Measurements from ENCODE around the gene PTPMT1.

The PTPMT1 gene

GRCh38 chr11:47595029-47595428 is 29.6 kb downstream of the PTPMT1 start:
- no peak overlapping the region for H3K4me3 ChIP-seq (ENCODE audit: low read length)
- no peak for DNase-seq (ENCODE audit: low read depth, low spot score)

- no peak for DNase-seq (ENCODE audit: low read depth, low spot score)
- no peak overlapping the region for H3K4me3 ChIP-seq (ENCODE audit: low read length)
Measured at GRCh38 chr11:47595967-47596366, 30.6 kb downstream of the PTPMT1 start.

DNA sequence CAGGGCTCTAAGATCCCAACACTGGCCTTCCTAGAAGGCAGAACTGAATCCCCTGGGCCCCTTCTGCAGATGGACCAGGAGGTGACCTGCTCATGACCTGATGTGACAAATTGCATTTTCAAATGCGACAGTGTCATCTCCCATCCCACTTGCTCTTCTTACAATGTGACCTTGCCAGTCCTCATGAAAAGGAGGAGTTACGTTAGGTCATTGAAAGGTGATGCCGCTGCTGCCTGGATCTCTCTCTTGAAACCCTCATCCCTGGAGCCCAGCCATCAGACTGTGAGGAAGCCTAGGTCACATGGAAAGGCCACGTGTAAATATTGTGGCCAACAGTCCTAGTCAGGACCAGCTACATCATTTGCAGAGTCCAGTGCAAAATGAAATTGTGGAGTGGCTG is 34.5 kb downstream of the PTPMT1 start:
- no peak for DNase-seq (ENCODE audit: low read depth, low spot score)

DNA sequence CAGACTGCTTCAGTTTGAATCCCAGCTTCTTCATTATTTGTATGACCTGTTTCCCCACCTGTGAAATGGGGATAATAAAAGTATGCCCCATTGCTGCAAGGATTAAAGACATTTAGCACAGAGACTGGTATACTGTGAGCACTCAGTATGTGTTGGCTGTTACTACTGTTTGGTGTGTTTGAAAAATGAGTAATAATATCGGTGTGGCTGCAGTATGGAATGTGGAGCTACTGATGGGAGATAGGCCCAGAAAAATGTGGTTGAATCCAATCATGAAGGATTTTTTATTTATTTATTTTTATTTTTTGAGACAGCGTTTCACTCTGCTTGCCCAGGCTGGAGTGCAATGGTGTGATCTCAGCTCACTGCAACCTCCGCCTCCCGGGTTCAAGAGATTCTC is 37.9 kb downstream of the PTPMT1 start:
- no peak for DNase-seq (ENCODE audit: low read depth, low spot score)
- H3K4me3 ChIP-seq (ENCODE audit: low read length), result no peak overlapping the region

More for the DNA sequence above, 34.5 kb downstream of the PTPMT1 start:
- H3K4me3 ChIP-seq (ENCODE audit: low read length), result no peak overlapping the region

DNA sequence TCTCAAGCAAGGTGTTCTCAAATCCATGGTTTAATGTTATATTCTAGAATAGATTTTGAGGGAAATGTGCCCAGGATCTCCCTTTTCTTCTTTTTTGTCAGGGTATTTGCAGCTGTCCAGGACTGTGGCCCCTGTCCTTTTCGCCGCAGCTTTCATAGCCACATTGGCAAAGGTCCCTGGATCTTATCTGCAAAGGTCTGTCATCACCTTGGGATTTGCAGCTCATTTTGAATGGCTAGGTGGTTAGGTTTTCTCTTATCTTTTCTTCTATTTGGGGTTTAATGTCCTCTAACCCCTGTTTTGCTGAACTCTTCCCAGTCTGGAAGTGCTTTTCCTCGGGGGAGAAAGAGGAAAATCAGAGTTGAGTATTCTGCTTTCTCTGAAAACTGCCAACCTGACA is 40.5 kb downstream of the PTPMT1 start:
- DNase-seq (ENCODE audit: low read depth, low spot score), result no peak
- no peak overlapping the region for H3K4me3 ChIP-seq (ENCODE audit: low read length)

DNA sequence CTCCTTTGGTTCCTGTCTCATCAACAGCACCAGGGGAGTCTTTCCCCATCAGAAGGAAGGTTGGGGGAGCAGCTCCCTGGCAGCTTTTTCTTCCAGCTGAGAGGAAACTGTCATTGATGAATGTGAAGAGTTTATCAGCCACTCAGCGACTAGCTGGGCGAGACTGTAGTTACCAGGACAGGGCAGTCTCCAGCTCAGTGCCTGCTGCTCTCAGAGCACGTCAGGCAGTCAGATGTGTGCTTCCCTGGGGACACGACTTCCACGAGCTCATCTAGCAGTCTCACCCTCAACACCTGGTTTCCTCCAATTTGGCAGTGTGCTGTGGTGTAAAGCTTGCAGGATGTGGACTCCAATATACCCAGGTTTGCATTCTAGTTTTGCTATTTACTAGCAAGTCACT is 41.3 kb downstream of the PTPMT1 start:
- H3K4me3 ChIP-seq (ENCODE audit: low read length), result no peak overlapping the region
- DNase-seq (ENCODE audit: low read depth, low spot score), result peak; percentile 25

- no peak overlapping the region for H3K4me3 ChIP-seq (ENCODE audit: low read length)
- no peak for DNase-seq (ENCODE audit: low read depth, low spot score)
Measured at GRCh38 chr11:47607380-47607779, 42.0 kb downstream of the PTPMT1 start.

DNA sequence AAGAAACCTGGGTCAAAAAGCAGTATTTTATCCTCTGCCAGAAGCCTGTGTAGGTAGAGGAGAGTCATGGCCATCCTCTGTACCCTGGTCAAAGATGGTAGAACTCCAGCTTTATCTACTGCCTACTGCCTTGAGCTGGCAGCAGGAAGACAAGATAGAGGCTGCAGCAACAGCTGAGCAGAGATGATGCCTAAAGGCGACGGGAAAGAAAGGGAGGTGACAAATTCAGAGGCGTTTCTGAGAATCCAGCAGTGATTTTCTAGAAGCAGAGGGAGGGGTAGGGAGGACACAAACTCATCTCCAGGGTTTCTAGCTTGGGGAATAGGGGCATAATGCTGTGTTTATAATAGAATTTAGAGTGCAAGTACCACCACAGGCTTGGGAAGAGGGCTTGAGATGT is 44.3 kb downstream of the PTPMT1 start:
- no peak overlapping the region for H3K4me3 ChIP-seq (ENCODE audit: low read length)
- DNase-seq (ENCODE audit: low read depth, low spot score), result no peak

DNA sequence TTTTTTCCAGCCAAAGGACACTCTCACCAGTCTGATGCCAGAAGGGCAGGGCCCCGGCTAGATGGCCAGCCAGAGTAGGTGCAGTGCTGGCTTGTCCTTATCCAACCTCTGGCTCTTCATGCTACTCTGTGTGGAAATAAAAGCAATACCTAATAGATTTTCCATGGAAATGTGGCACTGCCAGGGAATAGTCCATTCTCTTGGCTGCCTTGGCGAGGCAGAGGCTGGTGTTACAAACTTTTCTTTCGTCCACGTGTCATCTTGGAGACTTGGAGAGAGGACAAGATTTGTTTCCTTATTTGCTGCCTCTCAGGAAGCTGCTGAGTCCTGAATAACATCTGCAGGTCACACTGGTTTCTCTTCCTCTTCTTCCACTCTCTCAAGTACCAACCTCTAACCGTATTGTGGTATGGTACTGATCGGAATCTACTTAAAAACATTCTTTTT is 46.0 kb downstream of the PTPMT1 start:
- DNase-seq (ENCODE audit: low read depth, low spot score), result no peak
- H3K4me3 ChIP-seq (ENCODE audit: low read length), result no peak overlapping the region

DNA sequence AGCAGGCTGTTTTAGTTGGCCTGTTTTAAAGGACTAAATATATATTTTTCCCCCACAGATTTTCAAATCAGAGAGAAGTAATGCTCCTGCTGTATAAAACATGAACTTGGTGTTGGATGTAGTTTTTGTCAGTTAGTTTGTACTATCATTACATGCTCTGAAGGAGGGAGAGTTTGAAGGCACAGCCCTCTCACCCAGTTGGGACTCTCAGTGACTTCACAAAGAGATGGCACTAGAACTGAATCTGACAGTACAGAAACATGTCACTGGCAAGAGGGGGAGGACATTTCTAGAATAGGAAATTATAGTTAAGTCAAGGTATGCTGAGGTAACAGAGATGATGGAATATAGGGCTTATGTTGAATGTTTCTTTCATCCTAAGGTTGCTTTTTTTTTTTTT is 49.9 kb downstream of the PTPMT1 start:
- no peak for DNase-seq (ENCODE audit: low read depth, low spot score)
- H3K4me3 ChIP-seq (ENCODE audit: low read length), result no peak overlapping the region

DNA sequence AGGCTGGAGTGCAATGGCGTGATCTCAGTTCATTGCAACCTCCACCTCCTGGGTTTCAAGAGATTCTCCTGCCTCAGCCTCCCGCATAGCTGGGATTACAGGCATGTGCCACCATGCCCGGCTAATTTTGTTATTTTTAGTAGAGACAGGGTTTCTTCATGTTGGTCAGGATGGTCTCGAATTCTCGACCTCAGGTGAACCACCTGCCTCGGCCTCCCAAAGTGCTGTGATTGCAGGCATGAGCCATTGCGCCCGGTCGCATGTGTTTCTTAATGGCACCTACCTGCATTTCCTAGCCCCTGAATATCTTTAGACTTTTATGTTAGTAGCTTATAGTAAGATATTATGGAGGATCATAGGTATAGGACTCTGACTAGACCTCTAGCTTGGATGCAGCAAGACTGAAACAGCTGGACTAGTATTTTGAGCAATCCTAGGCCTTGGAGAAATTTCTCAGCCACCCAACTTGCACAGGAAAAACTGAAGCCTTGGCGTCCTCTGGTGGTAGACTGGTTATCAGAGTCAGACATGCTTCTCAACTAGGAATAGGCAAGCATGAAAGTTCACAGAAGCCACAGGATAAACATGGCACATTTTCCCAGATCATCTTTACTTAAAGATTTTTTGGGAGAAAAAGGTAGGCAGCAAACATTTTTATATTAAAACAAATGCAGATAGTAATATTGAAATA is 51.5 kb downstream of the PTPMT1 start:
- DNase-seq (ENCODE audit: low read depth, low spot score), result peak; percentile 31
- H3K4me3 ChIP-seq (ENCODE audit: low read length), result no peak overlapping the region

DNA sequence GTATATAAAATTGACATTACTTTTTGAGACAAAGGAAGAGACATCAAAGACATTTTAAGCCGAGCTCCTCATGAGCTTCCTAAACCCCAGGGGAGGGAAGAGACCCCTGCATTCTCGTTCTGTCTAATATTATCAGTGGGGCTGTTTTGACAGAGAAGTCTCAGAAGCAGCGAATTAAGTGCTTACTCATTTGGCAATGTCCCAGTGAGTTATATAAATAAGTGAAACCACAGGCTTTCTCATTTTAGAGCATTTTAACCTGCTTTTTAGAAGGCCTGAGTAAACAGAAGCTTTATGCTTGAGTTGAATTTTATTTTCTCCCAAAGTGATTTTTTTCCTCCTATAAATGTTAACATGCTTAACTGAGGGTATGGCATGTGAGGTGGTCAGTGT is 52.0 kb downstream of the PTPMT1 start:
- H3K4me3 ChIP-seq (ENCODE audit: low read length), result no peak overlapping the region
- DNase-seq (ENCODE audit: low read depth, low spot score), result no peak

GRCh38 chr11:47620836-47621378 is 55.5 kb downstream of the PTPMT1 start:
- no peak for DNase-seq (ENCODE audit: low read depth, low spot score)
- no peak overlapping the region for H3K4me3 ChIP-seq (ENCODE audit: low read length)
